Suppressor macrophage treated with lipopolysaccharide for 4 hours (primary cell): ENCODE data around the gene KLK12.
A peak's percentile ranks its signal among the peaks of the same experiment; 100 is the strongest.
"Not testable (repeated sequence)": the region's sequence is repeated elsewhere in the genome, so short reads cannot be mapped to it uniquely, and the experiment has no call there.

Source experiments
- DNase-seq: peaks from one replicate; pipeline ENCODE4 v3.0.0-alpha.2; 2020

KLK12 gene

DNA sequence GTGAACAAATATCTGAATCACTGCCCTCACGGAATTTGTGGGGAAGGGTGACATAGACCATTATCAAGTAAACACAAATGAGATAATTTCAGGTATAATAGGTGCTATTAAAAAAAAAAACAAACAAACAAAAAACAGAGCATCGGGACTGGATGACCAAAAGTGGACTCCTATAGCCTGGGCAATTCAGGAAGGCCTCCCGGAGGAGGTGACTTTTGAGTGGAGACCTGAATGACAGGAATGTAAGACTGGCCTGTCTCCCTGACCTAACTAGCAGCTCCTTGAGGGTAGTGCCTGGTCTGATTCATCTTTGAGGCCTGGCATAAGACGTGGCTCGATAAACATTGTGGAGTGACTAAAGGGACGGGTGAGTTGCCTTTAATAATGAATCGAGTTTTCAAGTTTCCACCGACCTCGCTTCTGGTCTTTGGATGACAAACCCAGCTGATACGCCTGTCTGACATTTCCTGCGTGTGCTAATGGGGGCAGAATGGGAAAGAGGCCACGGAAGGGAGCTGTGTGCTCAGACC lies 22.1 kb downstream of the KLK12 start:
- no peak for DNase-seq

DNA sequence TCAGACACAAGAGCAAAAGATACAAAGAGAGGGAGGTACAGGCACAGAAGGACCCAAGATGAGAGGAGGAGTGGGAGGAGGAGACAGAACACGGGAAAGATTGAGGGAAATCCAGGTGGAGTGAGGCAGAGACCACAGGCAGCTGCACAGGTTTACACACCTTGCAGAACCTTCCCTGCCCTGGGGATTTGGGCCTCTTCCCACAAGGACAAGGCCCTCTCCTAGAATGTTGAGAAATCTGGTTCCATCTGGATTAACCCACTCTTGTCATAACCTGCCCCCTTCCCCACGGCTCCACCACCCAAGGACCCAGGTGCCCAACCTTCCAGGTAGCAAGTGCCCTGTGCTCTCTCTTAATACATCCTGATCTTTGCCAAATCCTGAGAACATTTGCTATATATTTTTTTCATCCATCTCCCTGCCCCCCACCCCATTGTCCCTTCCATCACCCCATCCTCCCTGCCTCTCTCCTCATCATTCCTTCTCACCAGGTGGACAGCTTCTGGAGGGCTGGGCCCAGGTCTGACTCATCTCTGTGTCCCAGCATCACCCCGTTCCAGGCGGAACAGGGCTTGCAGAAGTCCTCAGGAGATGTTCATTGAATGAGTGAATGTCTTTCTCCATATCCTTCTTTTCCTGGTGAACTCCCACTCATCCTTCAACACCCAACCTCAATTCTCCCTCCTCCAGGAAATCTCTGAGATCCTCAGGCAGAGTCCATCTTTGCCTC lies 24.6 kb downstream of the KLK12 start:
- DNase-seq, result no peak

DNA sequence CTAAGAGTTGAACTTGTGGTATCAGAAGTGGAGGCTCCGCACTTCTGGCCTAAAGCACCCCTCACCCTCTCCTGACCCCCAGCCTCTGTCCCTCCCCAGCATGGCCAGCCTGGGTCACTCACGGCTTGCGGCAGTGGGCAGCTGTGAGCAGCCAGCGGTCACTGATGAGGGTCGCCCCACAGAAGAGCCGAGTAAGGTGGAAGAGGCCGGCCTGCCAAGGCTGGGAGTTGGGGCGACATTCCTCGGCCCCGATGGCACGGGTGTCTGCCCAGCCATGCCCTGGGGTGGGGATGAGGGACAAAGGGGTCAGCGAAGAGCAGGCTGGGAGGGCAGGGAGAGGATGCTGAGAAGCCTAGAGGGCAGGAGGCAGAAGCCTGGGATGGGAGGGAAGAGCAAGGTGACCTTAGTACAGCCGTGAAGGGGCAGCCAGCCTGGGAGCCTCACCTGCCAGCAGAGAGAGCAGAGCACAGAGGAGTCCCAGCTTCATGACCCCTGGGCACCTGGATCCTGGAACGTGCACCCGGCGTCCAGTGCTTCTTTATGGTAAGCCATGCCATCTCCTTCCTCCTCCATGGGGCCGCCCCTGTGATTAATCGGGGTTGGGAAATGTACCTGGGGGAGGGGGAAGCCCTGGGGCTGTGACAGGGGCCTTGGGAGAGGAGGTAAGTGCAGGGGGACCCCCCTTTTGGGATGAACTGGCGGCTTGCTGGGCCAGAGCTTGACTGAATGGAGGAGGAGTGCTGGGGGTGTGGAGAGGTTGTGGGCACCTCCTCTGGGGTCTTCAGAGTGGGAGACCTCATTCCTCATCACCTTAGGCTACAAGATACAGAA lies 25.5 kb downstream of the KLK12 start:
- DNase-seq, result no peak

DNA sequence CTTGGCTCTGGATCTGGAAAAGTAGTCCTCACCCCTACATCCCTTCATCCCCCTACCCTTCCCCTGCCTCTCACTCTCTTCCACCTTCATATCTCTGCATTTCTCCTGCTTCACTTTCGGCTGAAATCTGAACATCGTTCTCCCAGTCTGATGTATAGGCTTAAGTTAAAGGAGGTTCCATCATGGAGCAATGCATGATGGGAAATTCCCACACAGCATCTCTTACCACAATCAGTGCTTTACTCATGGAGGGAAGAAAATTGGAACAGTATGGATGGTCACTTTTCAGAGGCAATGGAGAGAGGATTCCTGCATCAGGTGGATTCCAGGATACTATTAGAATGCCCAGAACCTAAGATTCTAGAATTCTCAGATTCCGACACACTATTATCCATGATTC lies 27.3 kb downstream of the KLK12 start:
- DNase-seq, result no peak

DNA sequence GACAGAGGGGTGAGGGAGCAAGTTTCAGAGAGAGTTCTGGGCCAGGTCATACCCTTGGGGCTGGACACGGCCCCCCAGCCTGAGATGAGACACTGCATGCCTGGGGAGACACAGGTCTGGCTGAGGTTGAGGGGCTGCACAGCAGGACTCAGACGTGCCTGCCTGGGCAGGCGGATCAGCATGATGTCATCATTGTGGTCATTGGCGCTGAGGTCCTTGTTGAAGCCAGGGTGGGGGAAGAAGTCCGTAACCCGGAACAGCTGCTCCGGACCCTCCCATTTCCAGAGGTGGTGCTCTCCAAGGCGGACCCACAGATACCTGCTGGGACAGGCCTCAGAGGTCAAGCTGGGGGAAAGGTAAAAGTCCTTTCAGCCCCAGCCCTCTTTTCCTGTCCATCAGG lies 28.4 kb downstream of the KLK12 start:
- no peak for DNase-seq

DNA sequence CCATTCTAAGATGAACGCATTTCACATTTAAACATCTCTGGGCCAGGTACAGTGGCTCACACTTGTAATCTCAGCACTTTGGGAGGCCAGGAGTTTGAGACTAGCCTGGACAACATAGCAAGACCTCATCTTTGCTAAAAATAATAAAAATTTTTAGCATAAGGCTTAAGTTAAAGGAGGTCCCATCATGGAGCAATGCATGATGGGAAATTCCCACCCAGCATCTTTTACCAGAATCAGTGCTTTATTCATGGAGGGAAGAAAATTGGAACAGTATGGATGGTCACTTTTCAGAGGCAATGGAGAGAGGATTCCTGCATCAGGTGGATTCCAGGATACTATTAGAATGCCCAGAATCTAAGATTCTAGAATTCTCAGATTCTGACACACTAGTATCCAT lies 29.6 kb downstream of the KLK12 start:
- DNase-seq, result no peak

DNA sequence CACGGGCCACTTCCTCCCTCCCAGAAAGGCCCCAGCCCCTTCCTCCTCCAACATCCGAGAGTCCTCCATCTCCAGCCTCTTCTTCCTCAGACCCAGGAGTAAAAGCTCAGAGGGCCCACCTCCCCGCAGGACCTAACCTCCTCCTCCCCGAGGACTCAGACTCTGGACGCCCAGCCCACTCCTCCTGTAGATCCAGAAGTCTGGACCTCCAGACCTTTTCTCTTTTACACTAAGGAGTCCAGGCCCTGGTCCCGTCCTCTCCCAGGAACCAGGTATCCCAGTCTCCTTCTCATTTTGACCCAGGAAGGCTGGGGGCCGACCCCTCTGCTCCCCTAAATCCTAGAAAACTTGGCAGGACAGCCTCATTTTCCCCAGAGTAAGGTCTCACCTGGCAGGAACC lies 31.5 kb downstream of the KLK12 start:
- no peak for DNase-seq

DNA sequence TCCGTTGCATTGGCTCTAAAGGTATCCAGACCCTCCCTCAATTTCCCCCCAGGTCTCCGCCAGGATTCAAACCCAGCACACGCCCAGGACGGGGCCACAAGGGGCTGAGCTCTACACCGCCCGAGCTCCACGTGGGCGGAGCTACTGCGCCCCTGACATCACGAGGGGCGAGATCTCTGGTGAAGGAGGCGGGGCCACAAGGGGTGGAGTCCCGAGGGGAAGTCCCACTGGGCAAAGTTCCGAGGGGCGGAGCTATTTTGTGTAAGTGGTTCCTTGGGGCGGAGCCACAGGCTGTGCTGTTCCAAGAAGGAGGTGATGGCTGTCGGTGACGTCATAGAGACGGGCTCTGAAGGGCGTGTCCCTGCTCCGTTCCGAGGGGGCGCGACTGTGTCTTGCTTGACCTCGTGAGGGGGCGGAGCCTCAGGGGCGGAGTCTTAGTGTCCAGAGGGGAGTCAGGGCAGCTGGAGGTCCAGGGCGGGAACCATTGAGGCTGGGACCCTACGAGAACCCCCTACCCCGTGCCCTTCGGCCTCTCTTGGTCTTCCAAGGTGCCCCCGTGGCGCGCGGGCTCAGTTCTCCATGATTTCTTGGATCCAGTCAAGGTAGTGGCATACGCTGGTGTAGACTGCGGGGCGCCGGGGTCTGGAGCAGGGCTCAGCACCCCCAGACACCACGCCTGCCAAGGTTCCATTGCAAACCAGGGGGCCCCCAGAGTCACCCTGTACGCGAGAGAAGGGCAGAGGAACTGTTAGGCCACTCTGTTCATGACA lies 32.1 kb downstream of the KLK12 start:
- peak; percentile 37 for DNase-seq

DNA sequence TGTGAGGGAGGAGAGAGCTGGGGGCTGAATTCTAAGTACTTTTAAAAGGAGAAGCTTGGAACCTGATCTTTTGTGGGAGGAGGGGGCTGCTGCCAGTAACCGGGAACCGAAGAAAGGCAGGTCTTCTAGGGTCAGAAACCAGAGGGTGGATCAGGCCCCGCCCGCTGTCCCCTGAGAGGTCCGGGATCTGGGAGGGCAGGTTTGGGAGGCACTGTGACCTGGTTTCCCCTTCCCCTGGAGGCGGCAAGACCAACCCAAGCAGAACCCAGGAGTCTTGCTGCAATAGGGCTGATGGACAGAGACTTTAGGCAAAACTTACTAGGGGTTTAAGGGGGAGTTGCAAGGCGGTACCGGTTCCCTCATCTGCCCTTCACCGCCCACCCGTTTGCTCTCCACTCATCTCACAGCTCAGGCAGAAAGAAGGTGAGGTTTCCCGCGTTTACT lies 32.7 kb downstream of the KLK12 start:
- DNase-seq, result no peak

DNA sequence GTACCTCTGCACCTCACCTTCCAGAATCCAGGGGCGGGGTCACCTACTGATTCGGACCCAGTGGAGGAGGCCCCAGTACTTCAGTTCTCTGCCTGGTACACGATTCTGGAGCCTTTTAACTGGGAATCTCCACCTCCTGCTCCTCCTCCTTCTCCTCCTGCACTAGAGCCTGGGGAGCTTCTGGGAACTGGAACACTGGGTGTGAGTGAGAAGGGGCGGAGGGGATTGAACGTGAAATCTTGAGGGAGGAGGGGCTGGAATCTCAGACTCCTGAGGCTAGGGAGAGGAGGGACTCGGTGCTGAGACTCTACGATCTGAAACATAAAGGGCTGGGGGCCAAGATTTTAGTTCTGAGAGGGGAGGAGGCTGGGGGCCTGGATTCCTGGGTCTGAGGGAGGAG lies 33.3 kb downstream of the KLK12 start, which contains the start of gene KLK8:
Gene KLK8 (minus strand): TSS at position 90 of the 400 bp plus-strand sequence. CDS start 437 bp downstream, outside the sequence.
- no peak for DNase-seq

DNA sequence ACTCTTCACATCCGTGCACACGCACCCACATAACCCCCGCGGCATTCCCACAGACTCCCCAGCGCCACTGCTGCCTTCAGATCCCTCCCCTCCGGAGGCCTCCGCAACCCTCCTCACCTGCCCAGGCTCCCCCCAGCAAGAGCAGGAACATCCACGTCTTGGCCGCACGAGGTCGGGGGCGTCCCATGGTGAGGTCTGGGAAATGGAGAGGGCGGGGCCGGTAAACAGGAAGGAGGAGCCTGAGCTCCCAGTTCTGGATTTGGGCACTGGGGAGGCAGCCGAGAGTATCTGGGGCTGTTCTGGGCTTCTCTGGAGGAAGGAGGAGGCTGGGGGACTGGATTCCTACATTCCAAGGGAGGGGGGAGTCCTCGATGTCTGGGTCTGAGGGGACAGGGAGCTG lies 33.8 kb downstream of the KLK12 start:
- no peak for DNase-seq

DNA sequence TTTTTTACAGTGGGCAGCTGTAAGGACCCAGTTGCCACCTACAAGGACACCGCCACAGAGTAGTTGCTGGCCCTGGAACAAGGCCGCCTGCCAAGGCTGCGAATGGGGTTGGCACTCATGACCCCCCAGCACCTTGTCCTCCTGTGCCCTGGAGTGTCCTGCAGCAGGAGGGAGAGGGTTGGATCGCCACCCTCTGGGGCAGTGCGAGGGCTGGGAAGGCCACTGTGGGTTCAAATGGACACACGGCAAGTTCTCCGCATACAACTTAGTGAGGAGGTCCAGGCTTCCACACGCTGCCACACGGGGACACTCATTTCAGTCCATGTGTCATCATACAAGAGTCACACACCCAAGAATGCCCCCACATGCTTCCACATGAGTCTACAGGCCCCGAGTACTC lies 34.4 kb downstream of the KLK12 start:
- no peak for DNase-seq

DNA sequence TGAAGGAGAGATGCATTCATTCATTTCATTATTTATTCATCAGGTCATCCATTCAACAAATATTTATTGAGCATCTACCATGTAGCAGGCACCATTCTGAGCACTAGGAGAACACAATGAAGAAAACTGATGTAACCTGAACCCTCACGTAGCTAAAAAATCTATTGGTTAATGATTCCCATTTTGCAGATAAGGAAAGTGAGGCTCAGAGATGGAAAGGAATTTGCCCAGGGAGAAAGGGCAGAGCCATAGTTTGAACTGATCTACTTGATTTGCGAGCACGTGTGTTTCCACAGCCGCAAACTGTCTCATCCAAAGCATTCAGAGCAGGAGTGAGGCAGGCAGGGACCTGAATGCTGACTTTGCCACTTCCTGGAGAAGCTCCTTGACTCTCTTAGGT lies 36.1 kb downstream of the KLK12 start:
- no peak for DNase-seq

DNA sequence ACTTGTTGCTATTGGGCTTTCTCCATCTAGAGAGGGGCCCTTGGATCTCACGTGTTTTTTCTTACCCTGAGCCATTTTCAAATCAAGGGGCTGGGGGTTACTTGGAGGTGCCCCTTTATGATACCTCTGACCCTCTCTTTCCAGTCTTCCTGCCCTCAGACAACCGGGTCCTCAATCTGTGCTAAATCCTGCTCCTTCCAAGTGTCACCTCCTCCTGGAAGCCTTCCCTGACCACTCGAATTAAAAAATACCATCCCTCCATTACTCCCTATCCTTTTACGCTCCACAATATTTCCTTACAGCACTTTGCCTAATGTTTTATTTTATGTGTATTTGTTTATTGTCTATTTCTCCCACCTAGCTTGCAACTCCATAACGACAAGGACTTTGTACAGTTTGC lies 36.7 kb downstream of the KLK12 start:
- DNase-seq, result no peak

DNA sequence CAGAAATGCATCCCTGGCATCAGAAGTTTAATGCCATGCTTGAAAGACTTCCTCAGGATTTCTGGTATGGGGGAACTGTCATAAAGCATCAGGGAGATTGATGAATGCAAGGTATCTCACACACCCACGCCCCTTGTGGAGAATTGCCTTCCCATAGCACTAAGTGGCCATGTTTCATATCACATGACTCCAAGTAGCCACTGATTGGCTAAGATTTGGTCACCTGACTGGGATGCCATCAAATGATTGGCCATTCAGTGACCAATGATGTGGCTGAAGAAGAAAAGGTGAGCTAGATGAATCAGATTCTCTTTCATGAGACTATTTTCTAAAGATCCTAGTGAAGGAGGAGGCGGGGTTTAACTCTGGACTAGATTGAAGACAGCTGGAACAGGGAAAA lies 40.7 kb downstream of the KLK12 start:
- DNase-seq, result no peak

DNA sequence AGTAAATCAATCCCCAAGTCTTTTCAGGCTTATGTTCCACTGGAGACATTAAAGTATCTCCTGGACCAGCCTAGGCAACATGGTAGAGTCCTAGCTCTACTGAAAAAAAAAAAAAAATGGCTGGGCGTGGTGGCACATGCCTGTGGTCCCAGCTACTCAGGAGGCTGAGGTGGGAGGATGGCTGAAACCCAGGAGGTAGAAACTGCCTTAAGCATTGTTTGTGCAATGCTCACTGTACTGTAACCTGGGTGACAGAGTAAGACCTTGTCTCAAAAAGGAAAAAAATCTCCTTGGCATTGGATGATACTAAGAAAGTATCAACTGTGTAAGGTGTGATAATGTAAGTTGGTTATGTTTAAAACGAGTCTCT lies 42.2 kb downstream of the KLK12 start:
- no peak for DNase-seq

DNA sequence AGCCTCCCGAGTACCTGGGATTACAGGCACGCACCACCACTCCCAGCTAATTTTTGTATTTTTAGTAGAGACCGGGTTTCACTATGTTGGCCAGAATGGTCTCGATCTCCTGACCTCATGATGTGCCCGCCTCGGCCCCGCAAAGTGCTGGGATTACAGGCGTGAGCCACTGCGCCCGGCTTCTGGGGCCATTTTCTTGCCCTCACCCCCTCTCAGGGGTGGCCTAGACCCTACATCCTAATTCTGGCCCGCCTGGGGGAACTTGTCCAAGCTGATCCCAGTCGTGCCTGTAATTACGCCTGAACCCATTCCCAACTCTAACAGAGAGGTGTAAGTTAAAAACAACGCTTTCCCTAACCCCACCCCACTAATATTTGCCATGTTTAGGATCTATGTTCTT lies 50.4 kb downstream of the KLK12 start:
- not testable (repeated sequence) for DNase-seq

DNA sequence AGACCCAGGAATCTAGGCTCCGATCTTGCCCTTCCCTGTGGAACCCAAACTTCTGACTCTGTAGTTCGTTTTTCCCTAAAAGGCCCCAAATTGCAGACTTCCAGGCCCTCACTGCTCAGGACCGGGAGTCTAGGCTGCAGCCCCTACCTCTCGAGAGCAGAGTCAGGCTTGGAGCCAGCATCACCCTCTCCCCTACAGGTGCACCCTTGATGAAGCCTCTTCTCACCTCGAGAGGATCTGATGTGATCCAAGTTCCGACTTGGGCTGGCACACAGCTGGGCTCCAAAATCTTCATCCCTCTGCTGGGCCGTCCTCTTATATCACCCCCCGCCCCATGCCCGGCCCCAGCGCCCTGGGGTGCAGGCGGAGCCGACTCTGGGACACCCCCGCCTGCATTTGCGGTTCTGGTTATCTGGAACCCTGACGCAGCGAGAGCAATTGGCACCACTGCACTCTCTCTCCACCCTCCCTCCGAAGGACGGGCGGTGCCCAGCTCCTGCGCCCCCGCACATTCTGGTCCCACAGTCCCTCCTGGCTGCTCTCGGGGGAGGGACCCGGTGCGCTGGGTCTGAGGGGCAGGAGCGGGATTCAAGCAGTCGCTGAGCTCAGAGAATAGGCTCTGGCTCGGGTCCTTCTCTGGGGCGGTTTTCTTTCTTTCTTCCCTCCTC lies 51.0 kb downstream of the KLK12 start, which contains the start of gene KLK7:
Gene KLK7 (minus strand): TSS at position 293 of the 668 bp plus-strand sequence. CDS start 1,518 bp downstream, outside the sequence.
- DNase-seq, result no peak

DNA sequence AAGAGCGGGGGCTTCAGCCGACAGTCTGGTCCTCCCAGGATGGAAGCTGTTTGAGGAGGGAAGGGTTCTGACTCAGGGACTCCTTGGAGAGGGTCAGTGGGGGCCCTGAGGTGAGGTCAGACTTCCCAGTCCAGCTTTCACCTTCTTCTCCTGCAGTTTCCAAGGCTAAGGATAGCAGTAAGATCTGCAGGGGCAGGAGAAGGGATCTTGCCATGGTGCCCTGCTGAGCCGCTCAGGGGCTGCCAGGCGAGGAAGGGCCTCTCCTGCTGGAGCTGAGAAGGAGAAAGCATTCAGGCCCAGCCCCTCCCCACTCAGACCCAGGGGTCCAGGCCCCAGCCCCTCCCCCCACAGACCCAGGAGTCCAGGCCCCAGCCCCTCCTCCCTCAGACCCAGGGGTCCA lies 52.6 kb downstream of the KLK12 start:
- no peak for DNase-seq

DNA sequence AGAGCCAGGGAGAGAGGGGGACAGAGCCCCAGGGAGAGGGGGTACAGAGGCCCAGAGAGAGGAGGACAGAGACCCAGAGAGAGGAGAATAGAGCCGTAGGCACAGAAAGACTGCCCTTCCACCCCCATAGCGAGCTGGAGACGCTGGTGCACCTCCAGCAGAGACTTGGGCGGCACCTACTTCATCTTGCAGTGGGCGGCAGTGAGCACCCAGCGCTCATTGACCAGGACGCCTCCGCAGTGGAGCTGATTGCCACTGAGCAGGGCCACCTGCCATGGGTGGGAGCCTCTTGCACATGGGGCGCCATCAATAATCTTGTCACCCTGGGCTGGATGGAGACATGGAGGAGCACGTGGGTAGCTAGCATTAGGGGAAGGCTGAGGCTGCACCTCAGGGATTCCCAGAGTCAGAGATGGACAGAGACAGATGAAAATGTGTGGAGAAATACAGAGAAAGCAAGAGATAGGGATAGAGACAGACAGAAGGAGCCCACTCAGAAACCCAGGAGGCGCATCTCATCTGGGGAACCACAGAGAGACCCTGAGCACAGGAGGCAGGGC lies 53.1 kb downstream of the KLK12 start:
- DNase-seq, result no peak

DNA sequence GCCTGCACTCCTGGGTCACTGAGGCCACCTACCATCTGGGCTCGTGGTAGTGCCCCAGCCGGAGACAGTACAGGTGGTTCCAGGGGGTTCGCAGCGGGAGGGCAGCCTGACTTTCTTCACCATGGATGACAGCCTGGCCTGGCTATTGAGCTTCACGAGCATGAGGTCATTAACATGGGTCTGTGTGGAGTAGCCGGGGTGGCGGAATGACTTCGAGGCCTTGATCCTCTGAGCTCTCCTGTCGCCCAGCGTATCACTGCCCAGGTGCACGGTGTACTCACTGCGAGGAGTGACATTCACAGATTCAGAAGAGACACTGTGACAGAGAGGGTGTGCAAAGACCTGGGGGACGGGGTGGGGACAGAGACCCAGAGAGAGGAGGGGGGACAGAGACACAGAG lies 54.6 kb downstream of the KLK12 start:
- no peak for DNase-seq

DNA sequence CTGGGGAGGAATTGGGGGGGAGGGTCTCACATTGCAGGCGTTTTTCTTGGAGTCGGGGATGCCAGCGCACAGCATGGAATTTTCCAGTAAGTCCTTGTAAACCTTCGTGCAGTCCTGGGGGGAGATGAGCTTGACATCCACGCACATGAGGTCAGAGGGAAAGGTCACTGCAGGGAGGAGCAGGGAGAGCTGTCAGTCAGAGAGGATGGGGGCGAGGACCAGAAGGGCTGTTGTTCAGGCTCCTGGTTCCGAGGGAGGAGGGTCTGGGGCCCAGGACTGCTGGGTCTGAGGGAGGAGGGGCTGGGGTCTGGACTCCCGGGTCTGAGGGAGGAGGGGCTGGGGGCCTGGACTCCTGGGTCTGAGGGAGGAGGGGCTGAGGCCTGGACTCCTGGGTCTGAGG lies 55.0 kb downstream of the KLK12 start:
- DNase-seq, result no peak
